ENCODE data around the gene ARHGEF18. TPM values are rescaled to one million over a fixed set of nuclear protein-coding genes. Genes with fewer than 3 reads are reported as not detected.

Gene ARHGEF18
- total RNA-seq, 4 donors from 2014 or later: 32.0 to 162 (median 92.8) TPM

GRCh38 chr19:7376151-7376852, 27.6 kb downstream of the ARHGEF18 start:
- in situ Hi-C loops (cut with MboI; ENCODE audit: low pct_ligation_motif_present in 1 of 4, low pct_unique_long_range_greater_than_20kb in 1 of 4, low sequenced_read_pairs in 3 of 4) (no loop called here), intact Hi-C loops (cut with DNase I; ENCODE audit: low total_unique reads) (no loop called here)
- DNase-seq: no peak
- Histone ChIP-seq H3K4me3 (no peak overlapping the region), H3K4me1 (peaks cover 0 to 24% (median 5%) of the 10 kb centered on the region in 4 donors), H3K9me3 (no peaks in the 10 kb centered on the region), H3K27ac (no peak overlapping the region), H3K36me3 (no peaks in the 10 kb centered on the region), H3K27me3 (no peaks in the 10 kb centered on the region)
- 96% methylated on average over 6 of the region's 6 CpGs; no CpG with 5 or more reads in 1 of the 2 donors for WGBS, 2 donors (ENCODE audit: low coverage in 1 of 2)
- TF ChIP-seq POLR2AphosphoS5 (IDR thresholded peaks at IDR 0.05) (no peak), EP300 (IDR thresholded peaks at IDR 0.05; ENCODE audit: low read depth) (no peak), POLR2A (IDR thresholded peaks at IDR 0.05) (no peak)
- TF ChIP-seq, protein P1, sequence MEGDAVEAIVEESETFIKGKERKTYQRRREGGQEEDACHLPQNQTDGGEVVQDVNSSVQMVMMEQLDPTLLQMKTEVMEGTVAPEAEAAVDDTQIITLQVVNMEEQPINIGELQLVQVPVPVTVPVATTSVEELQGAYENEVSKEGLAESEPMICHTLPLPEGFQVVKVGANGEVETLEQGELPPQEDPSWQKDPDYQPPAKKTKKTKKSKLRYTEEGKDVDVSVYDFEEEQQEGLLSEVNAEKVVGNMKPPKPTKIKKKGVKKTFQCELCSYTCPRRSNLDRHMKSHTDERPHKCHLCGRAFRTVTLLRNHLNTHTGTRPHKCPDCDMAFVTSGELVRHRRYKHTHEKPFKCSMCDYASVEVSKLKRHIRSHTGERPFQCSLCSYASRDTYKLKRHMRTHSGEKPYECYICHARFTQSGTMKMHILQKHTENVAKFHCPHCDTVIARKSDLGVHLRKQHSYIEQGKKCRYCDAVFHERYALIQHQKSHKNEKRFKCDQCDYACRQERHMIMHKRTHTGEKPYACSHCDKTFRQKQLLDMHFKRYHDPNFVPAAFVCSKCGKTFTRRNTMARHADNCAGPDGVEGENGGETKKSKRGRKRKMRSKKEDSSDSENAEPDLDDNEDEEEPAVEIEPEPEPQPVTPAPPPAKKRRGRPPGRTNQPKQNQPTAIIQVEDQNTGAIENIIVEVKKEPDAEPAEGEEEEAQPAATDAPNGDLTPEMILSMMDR (IDR thresholded peaks at IDR 0.05): no peak

- TF ChIP-seq POLR2A (IDR thresholded peaks at IDR 0.05) (no peak), POLR2AphosphoS5 (IDR thresholded peaks at IDR 0.05) (no peak), EP300 (IDR thresholded peaks at IDR 0.05; ENCODE audit: low read depth) (no peak)
- TF ChIP-seq, protein P1 (IDR thresholded peaks at IDR 0.05): no peak
- in situ Hi-C loops (cut with MboI; ENCODE audit: low pct_ligation_motif_present in 1 of 4, low pct_unique_long_range_greater_than_20kb in 1 of 4, low sequenced_read_pairs in 3 of 4) (no loop called here), intact Hi-C loops (cut with DNase I; ENCODE audit: low total_unique reads) (no loop called here)
- Histone ChIP-seq H3K36me3 (no peaks in the 10 kb centered on the region), H3K27me3 (no peaks in the 10 kb centered on the region), H3K27ac (no peak overlapping the region), H3K9me3 (no peaks in the 10 kb centered on the region), H3K4me3 (no peak overlapping the region), H3K4me1 (peaks cover 0 to 15% (median 5%) of the 10 kb centered on the region in 4 donors)
- DNase-seq: no peak
- 92 to 95% methylated on average over 7 of the region's 7 CpGs for WGBS, 2 donors (ENCODE audit: low coverage in 1 of 2)
Observed at GRCh38 chr19:7377196-7377595, 28.5 kb downstream of the ARHGEF18 start.

GRCh38 chr19:7381073-7381390, 32.3 kb downstream of the ARHGEF18 start:
- H3K27ac ChIP-seq: peak overlapping the region in 3 of 4 donors; percentile 7 to 41 (median 33)
- TF ChIP-seq, protein P1 (IDR thresholded peaks at IDR 0.05): no peak
- TF ChIP-seq EP300 (IDR thresholded peaks at IDR 0.05; ENCODE audit: low read depth) (no peak), POLR2AphosphoS5 (IDR thresholded peaks at IDR 0.05) (no peak), POLR2A (IDR thresholded peaks at IDR 0.05) (no peak)
- intact Hi-C loops (cut with DNase I; ENCODE audit: low total_unique reads) (no loop called here), in situ Hi-C loops (cut with MboI; ENCODE audit: low pct_ligation_motif_present in 1 of 4, low pct_unique_long_range_greater_than_20kb in 1 of 4, low sequenced_read_pairs in 3 of 4) (no loop called here)
- H3K9me3 ChIP-seq: no peaks in the 10 kb centered on the region
- H3K27me3 ChIP-seq: no peaks in the 10 kb centered on the region
- H3K36me3 ChIP-seq: no peaks in the 10 kb centered on the region
- H3K4me3 ChIP-seq: no peak overlapping the region
- H3K4me1 ChIP-seq: peaks cover 0 to 4% (median 0%) of the 10 kb centered on the region in 4 donors
- WGBS, 2 donors (ENCODE audit: low coverage in 1 of 2): 81 to 84% methylated on average over 5 to 7 of the region's 7 CpGs
- DNase-seq: no peak

DNA sequence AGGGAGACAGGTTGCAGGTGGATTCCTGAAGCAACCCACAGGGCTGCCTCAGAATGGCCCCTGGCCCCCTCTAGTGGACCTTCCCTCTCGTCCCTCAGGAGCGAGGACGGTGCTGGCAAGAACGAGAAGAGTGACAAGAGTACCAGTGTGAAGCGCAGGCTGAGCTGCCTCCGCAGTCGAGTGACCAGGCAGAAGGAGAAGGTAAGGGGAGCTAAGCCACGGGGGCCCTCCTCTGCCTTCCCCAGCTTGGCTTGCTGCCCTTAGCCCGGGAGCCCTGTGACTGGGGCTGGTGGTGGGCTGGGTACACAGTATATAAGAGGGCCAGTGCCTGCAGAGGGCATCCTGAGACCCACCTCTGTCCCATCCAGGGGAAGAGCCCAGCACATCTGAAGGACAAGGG, 34.0 kb downstream of the ARHGEF18 start:
- DNase-seq: no peak
- intact Hi-C loops (cut with DNase I; ENCODE audit: low total_unique reads) (no loop called here), in situ Hi-C loops (cut with MboI; ENCODE audit: low pct_ligation_motif_present in 1 of 4, low pct_unique_long_range_greater_than_20kb in 1 of 4, low sequenced_read_pairs in 3 of 4) (no loop called here)
- TF ChIP-seq POLR2A (IDR thresholded peaks at IDR 0.05): no peak
- TF ChIP-seq, protein P1 (IDR thresholded peaks at IDR 0.05): no peak
- no peak for TF ChIP-seq EP300 (IDR thresholded peaks at IDR 0.05; ENCODE audit: low read depth)
- TF ChIP-seq POLR2AphosphoS5 (IDR thresholded peaks at IDR 0.05): no peak
- Histone ChIP-seq H3K4me1 (peaks cover 0 to 4% (median 0%) of the 10 kb centered on the region in 4 donors), H3K9me3 (no peaks in the 10 kb centered on the region), H3K27me3 (no peaks in the 10 kb centered on the region), H3K4me3 (no peak overlapping the region), H3K27ac (no peak overlapping the region), H3K36me3 (no peaks in the 10 kb centered on the region)
- 75% methylated on average over 9 of the region's 9 CpGs; no CpG with 5 or more reads in 1 of the 2 donors for WGBS, 2 donors (ENCODE audit: low coverage in 1 of 2)

All from transverse colon (tissue), 4 donors.